GM21367 (cell line): ENCODE measurements around the gene POLR2H.

Experiments
- ATAC-seq: cut with Tn5 transposase; IDR thresholded peaks from one replicate; pipeline ENCODE4 v1.9.1; 2021; ENCODE audit not compliant: unreplicated experiment

POLR2H gene

GRCh38 chr3:184386047-184386806 is 24.7 kb downstream of the POLR2H start:
- ATAC-seq, result no peak

GRCh38 chr3:184387174-184387714 is 25.7 kb downstream of the POLR2H start:
- ATAC-seq, result no peak

- no peak for ATAC-seq
Measured at GRCh38 chr3:184388164-184388935, 26.8 kb downstream of the POLR2H start.

GRCh38 chr3:184388936-184389230 is 27.4 kb downstream of the POLR2H start:
- no peak for ATAC-seq

- ATAC-seq, result no peak
Measured at GRCh38 chr3:184389384-184389783, 27.9 kb downstream of the POLR2H start.

GRCh38 chr3:184389935-184390528 is 28.5 kb downstream of the POLR2H start:
- no peak for ATAC-seq

- ATAC-seq, result no peak
Measured at GRCh38 chr3:184391266-184391665, 29.8 kb downstream of the POLR2H start.

- ATAC-seq, result no peak
Measured at GRCh38 chr3:184395320-184395660, 33.8 kb downstream of the POLR2H start.

GRCh38 chr3:184399410-184399809 is 37.9 kb downstream of the POLR2H start:
- ATAC-seq, result no peak

- ATAC-seq, result no peak
Measured at GRCh38 chr3:184405075-184406030, 43.8 kb downstream of the POLR2H start.

GRCh38 chr3:184409331-184409926 is 47.9 kb downstream of the POLR2H start:
- ATAC-seq, result no peak

- ATAC-seq, result no peak
Measured at GRCh38 chr3:184409946-184410500, 48.5 kb downstream of the POLR2H start.

- ATAC-seq, result no peak
Measured at GRCh38 chr3:184414418-184415202, 53.1 kb downstream of the POLR2H start.

GRCh38 chr3:184415203-184415490 is 53.6 kb downstream of the POLR2H start:
- no peak for ATAC-seq

- peak; percentile 71 for ATAC-seq
Measured at GRCh38 chr3:184417619-184418327, 56.3 kb downstream of the POLR2H start.
